Measurements from ENCODE around the gene SETMAR.

DNA sequence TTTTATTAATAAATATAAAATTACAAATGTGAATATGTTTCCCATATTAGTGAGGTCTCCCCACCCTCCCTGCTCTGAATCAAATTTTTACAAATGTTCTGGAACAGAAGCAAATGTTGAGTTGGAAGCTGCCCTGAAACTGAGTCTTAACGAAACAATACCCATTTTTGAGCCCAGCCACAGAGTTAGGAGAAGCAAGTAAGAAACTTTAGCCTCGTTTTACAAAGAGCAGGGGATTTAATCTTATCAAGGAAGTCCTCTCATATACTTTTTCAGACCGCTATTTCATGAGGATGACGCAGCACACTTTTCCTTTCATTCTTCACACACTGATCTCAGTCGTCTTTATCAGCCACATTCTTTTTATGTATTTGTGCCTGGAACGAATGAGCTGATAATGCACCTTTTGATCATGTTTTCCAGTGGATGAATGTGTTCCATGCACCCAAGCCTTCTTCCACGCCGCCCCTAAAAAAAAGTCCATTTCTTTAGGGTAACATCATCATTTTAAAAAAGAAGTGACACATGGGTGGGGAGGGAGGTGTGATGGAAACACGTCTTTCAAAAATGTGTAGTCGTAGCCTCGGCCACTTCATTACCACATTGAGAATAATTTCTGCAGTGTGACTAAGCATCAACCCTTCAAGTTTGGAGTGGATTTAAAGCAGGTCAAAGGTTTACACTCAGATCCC is 48.1 kb downstream of the SETMAR start:
- TF ChIP-seq POLR2A (IDR thresholded peaks at IDR 0.05) (no peak), CTCF (IDR thresholded peaks at IDR 0.05) (no peak)
